Dedifferentiated amniotic fluid mesenchymal stem cell (primary cell): ENCODE measurements around the gene MAF.

Source experiments
- DNase-seq: peaks from one replicate; pipeline ENCODE4 v3.0.0-alpha.2; 2016; ENCODE audit errors: extremely low spot score

MAF gene

GRCh38 chr16:79589601-79590102 is 10.9 kb downstream of the MAF start:
- no peak for DNase-seq

- no peak for DNase-seq
These were observed 12.6 kb downstream of the MAF start for GRCh38 chr16:79587897-79588296.

- no peak for DNase-seq
These were observed 13.2 kb downstream of the MAF start for GRCh38 chr16:79587296-79587695.

- no peak for DNase-seq
These were observed 17.7 kb downstream of the MAF start for GRCh38 chr16:79582789-79583188.

GRCh38 chr16:79580453-79581191 is 19.9 kb downstream of the MAF start:
- no peak for DNase-seq

GRCh38 chr16:79576602-79577001 is 23.9 kb downstream of the MAF start:
- no peak for DNase-seq

- no peak for DNase-seq
These were observed 26.7 kb downstream of the MAF start for GRCh38 chr16:79573884-79574283.

- no peak for DNase-seq
These were observed 27.5 kb downstream of the MAF start for GRCh38 chr16:79573071-79573470.

GRCh38 chr16:79571903-79572535 is 28.5 kb downstream of the MAF start:
- no peak for DNase-seq

- DNase-seq = no peak
These were observed 29.3 kb downstream of the MAF start for GRCh38 chr16:79571065-79571902.

- DNase-seq = no peak
These were observed 35.8 kb downstream of the MAF start for GRCh38 chr16:79564671-79565107.

GRCh38 chr16:79563921-79564320 is 36.6 kb downstream of the MAF start:
- DNase-seq = no peak

- no peak for DNase-seq
These were observed 38.2 kb downstream of the MAF start for GRCh38 chr16:79562166-79562823.

GRCh38 chr16:79561729-79562128 is 38.8 kb downstream of the MAF start:
- no peak for DNase-seq

GRCh38 chr16:79560923-79561322 is 39.6 kb downstream of the MAF start:
- no peak for DNase-seq

GRCh38 chr16:79560318-79560717 is 40.2 kb downstream of the MAF start:
- no peak for DNase-seq

- DNase-seq = no peak
These were observed 41.0 kb downstream of the MAF start for GRCh38 chr16:79559532-79559931.

- DNase-seq = no peak
These were observed 43.1 kb downstream of the MAF start for GRCh38 chr16:79557421-79557820.

GRCh38 chr16:79554912-79555311 is 45.6 kb downstream of the MAF start:
- DNase-seq = no peak

GRCh38 chr16:79550373-79550772 is 50.2 kb downstream of the MAF start:
- no peak for DNase-seq

GRCh38 chr16:79547085-79547484 is 53.5 kb downstream of the MAF start:
- DNase-seq = no peak
